Omental fat pad (tissue), 4 donors: Measurements from ENCODE around the gene ENPP3. TPM values are rescaled to one million over a fixed set of nuclear protein-coding genes. Genes with fewer than 3 reads are reported as not detected.

Source experiments
- ATAC-seq: fragments of 150-250 bp; one replicate; pipeline ENCODE4 v1.9.1; 2016; ENCODE audit warnings: mild to moderate bottlenecking, moderate library complexity; ENCODE audit not compliant: low FRiP score
- DNase-seq: peaks from one replicate; pipeline ENCODE4 v3.0.0-alpha.2; 2019; ENCODE audit warnings: low spot score
- CTCF ChIP-seq, 3 donors: fragments of 450-650 bp; IDR thresholded peaks; one replicate each; pipeline ENCODE4 v1.5.1; 2016 to 2017; ENCODE audit warnings: antibody characterized with exemption in 3 of 3, mild to moderate bottlenecking in 3 of 3, moderate library complexity in 2 of 3
- total RNA-seq, 4 donors: library from RNA; depleted of rRNA; stranded (reverse); fragments of >200 nt; gene quantifications; one replicate each; pipeline ENCODE4 v1.1.0, GENCODE V29; 2016

Gene ENPP3
- total RNA-seq, 4 donors from 2014 or later: 0.36 to 0.94 (median 0.61) TPM

- no peak for ATAC-seq
- DNase-seq: no peak
- no peak for TF ChIP-seq CTCF (IDR thresholded peaks at IDR 0.05)
Measured at GRCh38 chr6:131658287-131658686, 21.2 kb downstream of the ENPP3 start.

- no peak for DNase-seq
- no peak for ATAC-seq
- no peak for TF ChIP-seq CTCF (IDR thresholded peaks at IDR 0.05)
Measured at GRCh38 chr6:131660195-131660594, 23.1 kb downstream of the ENPP3 start.

GRCh38 chr6:131663578-131664165, 26.6 kb downstream of the ENPP3 start:
- no peak for TF ChIP-seq CTCF (IDR thresholded peaks at IDR 0.05)
- ATAC-seq: no peak
- DNase-seq: no peak

- DNase-seq (no peak), ATAC-seq (no peak)
- TF ChIP-seq CTCF (IDR thresholded peaks at IDR 0.05): no peak
Measured at GRCh38 chr6:131669891-131670290, 32.8 kb downstream of the ENPP3 start.

- no peak for ATAC-seq
- DNase-seq: no peak
- no peak for TF ChIP-seq CTCF (IDR thresholded peaks at IDR 0.05)
Measured at GRCh38 chr6:131673184-131673583, 36.1 kb downstream of the ENPP3 start.

- DNase-seq (no peak), ATAC-seq (no peak)
- TF ChIP-seq CTCF (IDR thresholded peaks at IDR 0.05): no peak
Measured at GRCh38 chr6:131678442-131678841, 41.3 kb downstream of the ENPP3 start.

GRCh38 chr6:131680868-131681267, 43.8 kb downstream of the ENPP3 start:
- DNase-seq (no peak), ATAC-seq (no peak)
- TF ChIP-seq CTCF (IDR thresholded peaks at IDR 0.05): no peak
